ENCODE measurements around the gene USP31.

GRCh38 chr16:23074423-23074822 lies 74.8 kb downstream of the USP31 start:
- TF ChIP-seq POU6F1 (CRISPR knock-in tag; IDR thresholded peaks at IDR 0.05; ENCODE audit: borderline replicate concordance, low read depth) (no peak), OSR1 (CRISPR knock-in tag; IDR thresholded peaks at IDR 0.05) (no peak), PPARA (CRISPR knock-in tag; IDR thresholded peaks at IDR 0.05; ENCODE audit: borderline replicate concordance) (no peak), CSDC2 (CRISPR knock-in tag; IDR thresholded peaks at IDR 0.05) (no peak), CSRNP3 (CRISPR knock-in tag; IDR thresholded peaks at IDR 0.05) (no peak)

All from SK-N-SH treated with all-trans-retinoic acid at 6 μM for 48 hours (cell line).